GM13976 (cell line): ENCODE results near the gene GRM4.

Experiments
- DNase-seq: peaks from one replicate; pipeline ENCODE4 v3.0.0; 2012; ENCODE audit warnings: low spot score
- CTCF ChIP-seq: IDR thresholded peaks from 2 replicates; pipeline ENCODE4 v1.5.1; 2012; ENCODE audit warnings: borderline replicate concordance, mild to moderate bottlenecking; ENCODE audit not compliant: insufficient read depth; ENCODE audit errors: extremely low read depth, missing control alignments, control extremely low read depth
- in situ Hi-C: fragments of 300-500 bp; cut with MboI; formaldehyde crosslinking; loops from one replicate; pipeline ENCODE4 v1.12.0; 2022; ENCODE audit warnings: low sequenced_read_pairs, mixed read lengths, inconsistent platforms; ENCODE audit not compliant: unreplicated experiment

GRM4 gene

GRCh38 chr6:34074064-34074742 is 71.7 kb downstream of the GRM4 start:
- in situ Hi-C loops = no loop called here
- DNase-seq = no peak
- TF ChIP-seq CTCF = no peak

GRCh38 chr6:34073540-34073939 is 72.3 kb downstream of the GRM4 start:
- in situ Hi-C loops = no loop called here
- no peak for DNase-seq
- no peak for TF ChIP-seq CTCF

GRCh38 chr6:34072727-34073126 is 73.2 kb downstream of the GRM4 start:
- TF ChIP-seq CTCF = no peak
- in situ Hi-C loops = no loop called here
- DNase-seq = no peak

DNA sequence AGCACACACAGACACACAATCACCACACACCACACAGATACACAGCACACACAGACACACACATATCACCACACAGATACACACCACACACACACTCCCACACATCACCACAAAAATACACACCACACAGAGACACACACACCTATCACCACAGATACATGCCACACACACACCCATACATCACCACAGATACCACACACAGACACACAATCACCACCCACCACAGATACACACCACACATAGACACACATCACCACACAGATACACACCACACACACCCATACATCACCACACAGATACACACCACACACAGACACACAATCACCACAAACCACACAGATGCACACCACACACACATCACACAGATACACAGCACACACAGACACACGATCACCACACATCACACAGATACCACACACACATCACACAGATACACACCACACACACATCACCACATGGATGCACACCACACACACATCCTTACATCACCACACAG is 74.0 kb downstream of the GRM4 start:
- TF ChIP-seq CTCF = no peak
- in situ Hi-C loops = no loop called here
- DNase-seq = no peak

GRCh38 chr6:34071136-34071883 is 74.6 kb downstream of the GRM4 start:
- no peak for DNase-seq
- TF ChIP-seq CTCF = no peak
- in situ Hi-C loops = no loop called here

GRCh38 chr6:34070315-34071135 is 75.4 kb downstream of the GRM4 start:
- in situ Hi-C loops = no loop called here
- DNase-seq = no peak
- TF ChIP-seq CTCF = no peak
